ENCODE data around the gene PLEKHA1. TPM values are rescaled to one million over a fixed set of nuclear protein-coding genes. Genes with fewer than 3 reads are reported as not detected.

Gene PLEKHA1
- total and polyA plus RNA-seq, 12 donors, result 8.3 to 22.3 (median 13.1) TPM

GRCh38 chr10:122326806-122327205, 47.7 kb upstream of the PLEKHA1 start:
- Histone ChIP-seq H3K27ac (no peak overlapping the region), H3K4me3 (no peak overlapping the region), H3K36me3 (replicated peaks in 1 of 2) (no peaks in the 10 kb centered on the region), H3K9me3 (replicated peaks in 1 of 3) (no peaks in the 10 kb centered on the region), H3K4me1 (replicated peaks in 1 of 2) (no peaks in the 10 kb centered on the region), H3K27me3 (peaks cover 7% of the 10 kb centered on the region)
- TF ChIP-seq CTCF (IDR thresholded peaks at IDR 0.05) (no peak), POLR2A (IDR thresholded peaks at IDR 0.05) (no peak)
- 76 to 89% (median 81%) methylated on average over 6 of the region's 6 CpGs for WGBS, 4 donors
- intact Hi-C loops (cut with DNase I), result no loop called here
- DNase-seq, result no peak

- Histone ChIP-seq H3K4me3 (no peak overlapping the region), H3K9me3 (replicated peaks in 1 of 3) (no peaks in the 10 kb centered on the region), H3K27me3 (peaks cover 9% of the 10 kb centered on the region), H3K36me3 (replicated peaks in 1 of 2) (no peaks in the 10 kb centered on the region), H3K27ac (no peak overlapping the region), H3K4me1 (replicated peaks in 1 of 2) (no peaks in the 10 kb centered on the region)
- intact Hi-C loops (cut with DNase I), result no loop called here
- TF ChIP-seq CTCF (IDR thresholded peaks at IDR 0.05) (no peak), POLR2A (IDR thresholded peaks at IDR 0.05) (no peak)
- 79 to 84% (median 82%) methylated on average over 11 to 16 of the region's 16 CpGs for WGBS, 4 donors
- DNase-seq, result no peak
These were observed 47.0 kb upstream of the PLEKHA1 start for GRCh38 chr10:122327237-122328206.

- TF ChIP-seq POLR2A (IDR thresholded peaks at IDR 0.05) (no peak), CTCF (IDR thresholded peaks at IDR 0.05) (no peak)
- H3K4me3 ChIP-seq, result no peak overlapping the region
- H3K27ac ChIP-seq, result no peak overlapping the region
- no peaks in the 10 kb centered on the region for H3K4me1 ChIP-seq (replicated peaks in 1 of 2)
- intact Hi-C loops (cut with DNase I), result no loop called here
- no peaks in the 10 kb centered on the region for H3K36me3 ChIP-seq (replicated peaks in 1 of 2)
- no peaks in the 10 kb centered on the region for H3K9me3 ChIP-seq (replicated peaks in 1 of 3)
- 60 to 79% (median 62%) methylated on average over 9 of the region's 9 CpGs for WGBS, 4 donors
- no peak for DNase-seq
- H3K27me3 ChIP-seq, result peaks cover 9% of the 10 kb centered on the region
These were observed 45.8 kb upstream of the PLEKHA1 start for GRCh38 chr10:122328676-122329075.

GRCh38 chr10:122329416-122329815, 45.1 kb upstream of the PLEKHA1 start:
- DNase-seq, result no peak
- no peaks in the 10 kb centered on the region for H3K9me3 ChIP-seq (replicated peaks in 1 of 3)

More at GRCh38 chr10:122329416-122329815, 45.1 kb upstream of the PLEKHA1 start:
- TF ChIP-seq POLR2A (IDR thresholded peaks at IDR 0.05), result no peak
- no peak for TF ChIP-seq CTCF (IDR thresholded peaks at IDR 0.05)
- 78 to 82% (median 80%) methylated on average over 10 to 13 of the region's 13 CpGs for WGBS, 4 donors
- H3K27ac ChIP-seq, result no peak overlapping the region
- no peaks in the 10 kb centered on the region for H3K4me1 ChIP-seq (replicated peaks in 1 of 2)
- no peak overlapping the region for H3K4me3 ChIP-seq
- H3K36me3 ChIP-seq (replicated peaks in 1 of 2), result no peaks in the 10 kb centered on the region
- intact Hi-C loops (cut with DNase I), result no loop called here
- H3K27me3 ChIP-seq, result peaks cover 9% of the 10 kb centered on the region

Data from adrenal gland (tissue), 12 donors.